HepG2 (cell line): ENCODE results near the gene LRBA. TPM values are rescaled to one million over a fixed set of nuclear protein-coding genes. Genes with fewer than 3 reads are reported as not detected.
A peak's percentile ranks its signal among the peaks of the same experiment; 100 is the strongest.

Source experiments
- ATAC-seq: fragments of 200-7000 bp; cut with Tn5 transposase; 3 replicates; pipeline ENCODE4 v1.9.1; 2020; ENCODE audit warnings: mild to moderate bottlenecking, moderate library complexity
- BruUV-seq: library from RNA; stranded (reverse); fragments of 400-500 nt; replicated peaks from 2 replicates; lab custom pipeline; 2021; lab: Mats Ljungman, UMichigan
- CTCF ChIA-PET: fragments of 300-600 bp; formaldehyde crosslinking; extraction: SDS; loops from one replicate; lab custom pipeline; 2021; ENCODE audit warnings: low total read pairs, inconsistent platforms, low intra/inter-chr PET ratio; lab: Yijun Ruan, JAX
- POLR2A ChIA-PET: fragments of 350-600 bp; sonication (Branson Sonifier 250); formaldehyde crosslinking; loops from one replicate; lab custom pipeline; 2020; ENCODE audit warnings: antibody characterized with exemption, inconsistent platforms; lab: Yijun Ruan, JAX
- DNase-seq: peaks from one replicate; pipeline ENCODE4 v3.0.0-alpha.2; 2015; ENCODE audit warnings: low spot score
- FAIRE-seq: peaks from 3 replicates; lab custom pipeline; 2011; peaks lifted over from hg19 to GRCh38; lab: Jason Lieb, UNC
- H2AFZ ChIP-seq: one replicate; pipeline ENCODE4 v1.6.1; 2011; ENCODE audit warnings: low read length, inconsistent platforms
- H3K27ac ChIP-seq: fragments of 300-600 bp; 3 replicates; pipeline ENCODE4 v1.8.0; 2011; ENCODE audit warnings: mixed run types, mild to moderate bottlenecking, mixed read lengths, low read length, inconsistent platforms; ENCODE audit not compliant: insufficient read depth; ENCODE audit errors: extremely low read length
- H3K27me3 ChIP-seq, 2 experiments: fragments of 200-600 bp in 1 of 2; 2 replicates in 1 of 2; 3 replicates in 1 of 2; pipeline versions ENCODE4 v1.6.0 to v1.8.0; 2011; ENCODE audit warnings: low read length in 2 of 2, mild to moderate bottlenecking in 2 of 2, moderate library complexity in 2 of 2, inconsistent platforms in 1 of 2; ENCODE audit not compliant: insufficient read depth in 2 of 2, control insufficient read depth in 1 of 2
- H3K36me3 ChIP-seq, 2 experiments: fragments of 200-600 bp in 1 of 2; replicated peaks in 1 of 2; 2 replicates in 1 of 2; 3 replicates in 1 of 2; pipeline versions ENCODE4 v1.5.1 to v1.8.0; 2011; ENCODE audit warnings: low read length in 2 of 2, inconsistent platforms in 1 of 2; ENCODE audit not compliant: insufficient read depth in 2 of 2, control insufficient read depth in 1 of 2
- H3K4me1 ChIP-seq: 2 replicates; pipeline ENCODE4 v1.5.1; 2012; ENCODE audit warnings: low read length, inconsistent platforms; ENCODE audit not compliant: insufficient read depth
- H3K4me2 ChIP-seq: 2 replicates; pipeline ENCODE4 v1.6.0; 2011; ENCODE audit warnings: low read depth, low read length, inconsistent platforms
- H3K4me3 ChIP-seq, 3 experiments: fragments of 200-600 bp in 1 of 3; sonication (generic), shearing (Covaris generic) in 1 of 3; replicated peaks in 1 of 3; 2 replicates each; pipeline ENCODE4 v1.5.1; 2011 to 2016; ENCODE audit warnings: low read length in 3 of 3, inconsistent platforms in 2 of 3, low read depth in 2 of 3, mild to moderate bottlenecking in 2 of 3, control low read depth in 1 of 3, mixed read lengths in 1 of 3; ENCODE audit not compliant: insufficient read depth in 1 of 3
- H3K79me2 ChIP-seq: one replicate; pipeline ENCODE4 v1.6.1; 2011; ENCODE audit warnings: low read length, inconsistent platforms; ENCODE audit not compliant: insufficient read depth
- H3K9ac ChIP-seq: 2 replicates; pipeline ENCODE4 v1.6.0; 2011; ENCODE audit warnings: mild to moderate bottlenecking, low read depth, low read length, inconsistent platforms; ENCODE audit not compliant: insufficient read depth
- H3K9me3 ChIP-seq: 2 replicates; pipeline ENCODE4 v1.5.1; 2012; ENCODE audit warnings: mild to moderate bottlenecking, low read length
- H4K20me1 ChIP-seq: 2 replicates; pipeline ENCODE4 v1.6.0; 2011; ENCODE audit warnings: inconsistent platforms, mild to moderate bottlenecking, low read length, moderate library complexity; ENCODE audit not compliant: insufficient read depth
- ARNTL ChIP-seq: sonication (generic); formaldehyde crosslinking; IDR thresholded peaks from 2 replicates; pipeline ENCODE4 v1.4.0; 2020; ENCODE audit warnings: mild to moderate bottlenecking, missing genetic modification reagents
- CEBPG ChIP-seq: IDR thresholded peaks from 2 replicates; pipeline ENCODE4 v1.6.1; 2016
- CREB1 ChIP-seq, 2 experiments: fragments of 450-650 bp in 1 of 2; IDR thresholded peaks; 2 replicates each; pipeline ENCODE4 v1.6.1; 2016 to 2017; ENCODE audit warnings: control low read depth in 1 of 2, mild to moderate bottlenecking in 1 of 2, missing compliant biosample characterization in 1 of 2, missing genetic modification characterization in 1 of 2
- DPF2 ChIP-seq: sonication (generic); formaldehyde crosslinking; IDR thresholded peaks from 2 replicates; pipeline ENCODE4 v1.4.0; 2020; ENCODE audit warnings: mild to moderate bottlenecking, low read depth, missing genetic modification reagents, borderline replicate concordance
- ELF4 ChIP-seq: sonication (generic); formaldehyde crosslinking; IDR thresholded peaks from 2 replicates; pipeline ENCODE4 v1.5.0; 2020; ENCODE audit warnings: missing genetic modification reagents, mild to moderate bottlenecking, moderate library complexity, borderline replicate concordance
- FOXA1 ChIP-seq, 2 experiments: fragments of 450-650 bp in 1 of 2; sonication (generic) in 1 of 2; formaldehyde crosslinking in 1 of 2; IDR thresholded peaks; 2 replicates each; pipeline versions ENCODE4 v1.4.0 to v1.6.1; 2016 to 2020; ENCODE audit warnings: missing genetic modification reagents in 1 of 2
- NFKBIZ ChIP-seq: IDR thresholded peaks from 2 replicates; pipeline ENCODE4 v1.6.1; 2018; ENCODE audit warnings: missing genetic modification reagents, missing compliant biosample characterization
- NFYC ChIP-seq: IDR thresholded peaks from 2 replicates; pipeline ENCODE4 v1.6.1; 2016; ENCODE audit warnings: missing genetic modification reagents, missing compliant biosample characterization
- NR2F6 ChIP-seq, 2 experiments: IDR thresholded peaks; 2 replicates each; pipeline ENCODE4 v1.6.1; 2016; ENCODE audit warnings: antibody characterized with exemption in 1 of 2, mild to moderate bottlenecking in 1 of 2
- SALL1 ChIP-seq: sonication (generic); formaldehyde crosslinking; IDR thresholded peaks from 2 replicates; pipeline ENCODE4 v1.8.0; 2022; ENCODE audit warnings: mild to moderate bottlenecking, missing genetic modification reagents
- SMAD9 ChIP-seq: sonication (generic); formaldehyde crosslinking; IDR thresholded peaks from 2 replicates; pipeline ENCODE4 v1.5.1; 2020; ENCODE audit warnings: mild to moderate bottlenecking, missing genetic modification reagents
- SOX13 ChIP-seq, 3 experiments: fragments of 450-650 bp in 1 of 3; sonication (generic) in 1 of 3; formaldehyde crosslinking in 1 of 3; IDR thresholded peaks in 2 of 3; conservative IDR thresholded peaks in 1 of 3; 2 replicates each; pipeline versions ENCODE4 v1.5.0 to v1.6.1; 2016 to 2020; ENCODE audit warnings: antibody characterized with exemption in 1 of 3, mild to moderate bottlenecking in 1 of 3, missing compliant biosample characterization in 1 of 3, missing genetic modification reagents in 1 of 3, moderate library complexity in 1 of 3
- ZBTB20 ChIP-seq: sonication (generic); formaldehyde crosslinking; IDR thresholded peaks from 2 replicates; pipeline ENCODE4 v1.8.1; 2023; ENCODE audit warnings: missing genetic modification reagents, low read depth, mild to moderate bottlenecking, borderline replicate concordance
- ZBTB8A ChIP-seq: sonication (generic); formaldehyde crosslinking; IDR thresholded peaks from 2 replicates; pipeline ENCODE4 v1.4.0; 2020; ENCODE audit warnings: mild to moderate bottlenecking, low read depth, missing genetic modification reagents, borderline replicate concordance
- ZKSCAN8 ChIP-seq: IDR thresholded peaks from 2 replicates; pipeline ENCODE4 v1.6.1; 2016; ENCODE audit warnings: borderline replicate concordance, missing genetic modification reagents, missing compliant biosample characterization
- ZNF33B ChIP-seq: sonication (generic); formaldehyde crosslinking; IDR thresholded peaks from 2 replicates; pipeline ENCODE4 v1.5.1; 2020; ENCODE audit warnings: mild to moderate bottlenecking, missing genetic modification reagents
- ZNF451 ChIP-seq: sonication (generic); formaldehyde crosslinking; IDR thresholded peaks from 2 replicates; pipeline ENCODE4 v1.5.0; 2020; ENCODE audit warnings: mild to moderate bottlenecking, missing genetic modification reagents
- ZNF567 ChIP-seq: sonication (generic); formaldehyde crosslinking; IDR thresholded peaks from 2 replicates; pipeline ENCODE4 v1.8.1; 2023; ENCODE audit warnings: mild to moderate bottlenecking, missing genetic modification reagents, borderline replicate concordance
- WGBS: methylation state at CpG from one replicate; pipeline ENCODE4 v1.1.6; 2017; ENCODE audit warnings: low lambda C conversion rate; 5-methylcytosine and 5-hydroxymethylcytosine counted together
- in situ Hi-C: cut with HindIII; loops from 2 replicates; pipeline ENCODE4 v1.10.0; 2017; ENCODE audit warnings: low pct_unique_long_range_greater_than_20kb; ENCODE audit not compliant: extremely low pct_ligation_motif_present
- intact Hi-C: fragments of 100-400 bp; cut with micrococcal nuclease; formaldehyde crosslinking; loops from one replicate; pipeline ENCODE4 v1.10.0; 2022; ENCODE audit not compliant: unreplicated experiment
- polyA plus RNA-seq, 8 experiments: library from polyadenylated mRNA; depleted of rRNA in 3 of 8; stranded (reverse) in 7 of 8; unstranded in 1 of 8; fragments of >200 nt; fragmentation: Illumina TruSeq in 4 of 8; extraction: Trizol in 4 of 8; gene quantifications; 2 replicates each; pipeline versions ENCODE4 v1.2.1 to v1.2.3, GENCODE V29; 2011 to 2016; ENCODE audit warnings: low read depth in 4 of 8, missing spikeins in 1 of 8, mixed read lengths in 1 of 8; ENCODE audit not compliant: insufficient read depth in 1 of 8
- total RNA-seq, 5 experiments: library from RNA; depleted of rRNA; stranded (reverse); fragments of >200 nt; fragmentation: Illumina TruSeq; extraction: Trizol; gene quantifications; 2 replicates each; pipeline ENCODE4 v1.2.3, GENCODE V29; 2016; ENCODE audit warnings: low read depth in 1 of 5
- TF ChIP-seq, protein P1 (sequence below): sonication (generic); formaldehyde crosslinking; IDR thresholded peaks from 2 replicates; pipeline ENCODE4 v1.4.0; 2020; ENCODE audit warnings: missing genetic modification reagents
- TF ChIP-seq, protein P2 (sequence below): IDR thresholded peaks from 2 replicates; pipeline ENCODE4 v1.6.1; 2016; ENCODE audit warnings: low read depth, borderline replicate concordance

The LRBA gene
- total and polyA plus RNA-seq, 2 of the 13 experiments (the other 11 are each of a cell fraction or from before 2014, with no cell fraction given) = 21.0 to 37.2 TPM

DNA sequence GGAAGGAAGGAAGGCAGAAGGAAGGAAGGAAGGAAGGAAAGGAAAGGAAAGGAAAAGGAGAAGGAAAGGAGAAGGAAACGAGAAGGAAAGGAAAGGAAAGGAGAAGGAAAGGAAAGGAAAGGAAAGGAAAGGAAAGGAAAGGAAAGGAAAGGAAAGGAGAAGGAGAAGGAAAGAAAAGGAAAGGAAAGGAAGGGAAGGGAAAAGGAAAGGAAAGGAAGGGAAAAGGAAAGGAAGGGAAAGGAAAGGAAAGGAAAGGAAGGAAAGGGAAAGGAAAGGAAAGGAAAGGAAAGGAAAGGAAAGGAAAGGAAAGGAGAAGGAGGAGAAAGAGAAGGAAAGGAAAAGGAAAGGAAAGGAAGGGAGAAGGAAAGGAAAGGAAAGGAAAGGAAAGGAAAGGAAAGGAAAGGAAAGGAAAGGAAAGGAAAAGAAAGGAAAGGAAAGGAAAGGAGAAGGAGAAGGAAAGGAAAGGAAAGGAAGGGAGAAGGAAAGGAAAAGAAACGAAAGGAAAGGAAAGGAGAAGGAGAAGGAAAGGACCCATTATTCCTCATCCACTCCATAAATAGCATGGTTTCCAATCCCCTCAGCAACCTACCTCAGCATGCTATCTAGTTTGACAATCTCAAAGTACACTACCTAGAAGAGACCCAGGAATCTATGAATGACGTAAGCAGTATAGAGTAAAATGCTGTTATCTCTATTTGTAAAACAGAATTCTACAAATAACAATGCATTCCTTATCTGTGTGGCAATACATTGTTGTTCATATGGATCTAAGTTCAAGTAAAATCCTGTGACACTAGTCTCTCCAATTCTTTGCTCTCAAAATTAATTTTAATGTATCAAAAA, 209.7 kb downstream of the LRBA start (continued):
- TF ChIP-seq ZBTB20 (CRISPR knock-in tag) = no peak
- TF ChIP-seq FOXA1 (IDR thresholded peaks at IDR 0.05) = no peak
- 0 out of 2 replicates have a peak, but pooled peaks have one; percentile 15 for TF ChIP-seq FOXA1 (CRISPR knock-in tag; IDR thresholded peaks at IDR 0.05)
- no peak for TF ChIP-seq ELF4 (CRISPR knock-in tag)
- no peak; the same call in 1 of the 2 replicates for TF ChIP-seq SOX13 (IDR thresholded peaks at IDR 0.05)
- TF ChIP-seq SOX13 (CRISPR knock-in tag; conservative IDR thresholded peaks at IDR 0.05 in 1 of 2, IDR thresholded peaks at IDR 0.05 in 1 of 2) = peak in 1 of 2 experiments; percentile 83; a peak in 2 of 4 replicates
- TF ChIP-seq, all 625 proteins: peak for 7

DNA sequence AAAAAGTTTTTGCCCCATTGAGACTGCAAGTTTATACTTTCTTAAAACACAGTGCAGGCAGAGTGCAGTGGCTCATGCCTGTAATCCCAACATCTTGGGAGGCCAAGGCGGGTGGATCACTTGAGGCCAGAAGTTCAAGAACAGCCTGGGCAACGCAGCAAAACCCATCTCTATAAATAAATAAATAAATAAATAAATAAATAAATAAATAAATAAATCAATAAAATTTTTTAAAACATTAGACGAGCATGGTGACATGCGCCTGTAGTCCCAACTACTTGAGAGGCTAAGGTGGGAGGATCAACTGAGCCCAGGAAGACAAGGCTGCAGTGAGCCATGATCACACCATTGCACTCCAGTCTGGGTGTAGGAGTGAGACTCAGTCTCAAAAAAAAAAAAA, 213.3 kb downstream of the LRBA start:
- no TSS peak for BruUV-seq
- POLR2A ChIA-PET = no interaction called here
- ATAC-seq (no peak), DNase-seq (no peak), FAIRE-seq (no peak)
- Histone ChIP-seq H3K4me3 (no peak overlapping the region), H2AFZ (no peak overlapping the region), H3K27me3 (no peaks in the 10 kb centered on the region), H3K79me2 (no peaks in the 10 kb centered on the region), H3K9ac (no peak overlapping the region), H3K27ac (no peak overlapping the region), H3K9me3 (no peaks in the 10 kb centered on the region), H4K20me1 (no peaks in the 10 kb centered on the region), H3K4me1 (peaks cover 8% of the 10 kb centered on the region; the same call in 1 of the 2 replicates), H3K4me2 (no peak overlapping the region), H3K36me3 (no peaks in the 10 kb centered on the region; a peak in 2 of 5 replicates)
- in situ Hi-C loops (no loop called here), intact Hi-C loops (no loop called here)
- CTCF ChIA-PET = no interaction called here
- 97% methylated on average over 4 of the region's 4 CpGs for WGBS
- TF ChIP-seq DPF2 (CRISPR knock-in tag) (no peak), NFYC (CRISPR knock-in tag) (no peak), CEBPG (CRISPR knock-in tag) (no peak), NFKBIZ (CRISPR knock-in tag) (no peak), ARNTL (no peak), ZBTB8A (CRISPR knock-in tag) (no peak), ZKSCAN8 (no peak), ZNF451 (CRISPR knock-in tag) (no peak), ZNF567 (CRISPR knock-in tag) (no peak), ZNF33B (CRISPR knock-in tag) (no peak), NR2F6 (IDR thresholded peaks at IDR 0.05) (no peak), NR2F6 (CRISPR knock-in tag; IDR thresholded peaks at IDR 0.05) (no peak), SMAD9 (no peak), SALL1 (CRISPR knock-in tag) (no peak), CREB1 (IDR thresholded peaks at IDR 0.05) (no peak), CREB1 (CRISPR knock-in tag; IDR thresholded peaks at IDR 0.05) (no peak)
- TF ChIP-seq, protein P1, sequence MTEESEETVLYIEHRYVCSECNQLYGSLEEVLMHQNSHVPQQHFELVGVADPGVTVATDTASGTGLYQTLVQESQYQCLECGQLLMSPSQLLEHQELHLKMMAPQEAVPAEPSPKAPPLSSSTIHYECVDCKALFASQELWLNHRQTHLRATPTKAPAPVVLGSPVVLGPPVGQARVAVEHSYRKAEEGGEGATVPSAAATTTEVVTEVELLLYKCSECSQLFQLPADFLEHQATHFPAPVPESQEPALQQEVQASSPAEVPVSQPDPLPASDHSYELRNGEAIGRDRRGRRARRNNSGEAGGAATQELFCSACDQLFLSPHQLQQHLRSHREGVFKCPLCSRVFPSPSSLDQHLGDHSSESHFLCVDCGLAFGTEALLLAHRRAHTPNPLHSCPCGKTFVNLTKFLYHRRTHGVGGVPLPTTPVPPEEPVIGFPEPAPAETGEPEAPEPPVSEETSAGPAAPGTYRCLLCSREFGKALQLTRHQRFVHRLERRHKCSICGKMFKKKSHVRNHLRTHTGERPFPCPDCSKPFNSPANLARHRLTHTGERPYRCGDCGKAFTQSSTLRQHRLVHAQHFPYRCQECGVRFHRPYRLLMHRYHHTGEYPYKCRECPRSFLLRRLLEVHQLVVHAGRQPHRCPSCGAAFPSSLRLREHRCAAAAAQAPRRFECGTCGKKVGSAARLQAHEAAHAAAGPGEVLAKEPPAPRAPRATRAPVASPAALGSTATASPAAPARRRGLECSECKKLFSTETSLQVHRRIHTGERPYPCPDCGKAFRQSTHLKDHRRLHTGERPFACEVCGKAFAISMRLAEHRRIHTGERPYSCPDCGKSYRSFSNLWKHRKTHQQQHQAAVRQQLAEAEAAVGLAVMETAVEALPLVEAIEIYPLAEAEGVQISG (CRISPR knock-in tag) = no peak
- TF ChIP-seq, protein P2, sequence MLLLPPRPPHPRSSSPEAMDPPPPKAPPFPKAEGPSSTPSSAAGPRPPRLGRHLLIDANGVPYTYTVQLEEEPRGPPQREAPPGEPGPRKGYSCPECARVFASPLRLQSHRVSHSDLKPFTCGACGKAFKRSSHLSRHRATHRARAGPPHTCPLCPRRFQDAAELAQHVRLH (CRISPR knock-in tag) = no peak
